Neuronal stem cell (in vitro differentiated cells): Measurements from ENCODE around the gene KDM4C.

Experiments used
- DNase-seq: peaks from one replicate; pipeline ENCODE4 v3.0.0-alpha.2; 2013; ENCODE audit warnings: low spot score
- H2AFZ ChIP-seq: one replicate; pipeline ENCODE4 v1.6.1; 2013; ENCODE audit warnings: mild to moderate bottlenecking, low read length, inconsistent platforms
- H2AK5ac ChIP-seq: 2 replicates; pipeline ENCODE4 v1.6.1; 2013; ENCODE audit warnings: low read depth, mild to moderate bottlenecking, inconsistent platforms, low read length, moderate library complexity, mixed read lengths
- H2BK120ac ChIP-seq: 2 replicates; pipeline ENCODE4 v1.6.1; 2013; ENCODE audit warnings: low read depth, mild to moderate bottlenecking, inconsistent platforms, low read length, moderate library complexity, mixed read lengths
- H2BK12ac ChIP-seq: one replicate; pipeline ENCODE4 v1.6.1; 2013; ENCODE audit warnings: low read length, inconsistent platforms
- H2BK15ac ChIP-seq: 2 replicates; pipeline ENCODE4 v1.6.1; 2013; ENCODE audit warnings: mild to moderate bottlenecking, low read length, inconsistent platforms, mixed read lengths
- H2BK5ac ChIP-seq: one replicate; pipeline ENCODE4 v1.6.1; 2013; ENCODE audit warnings: inconsistent platforms, mild to moderate bottlenecking, low read length, moderate library complexity
- H3K14ac ChIP-seq: one replicate; pipeline ENCODE4 v1.6.1; 2013; ENCODE audit warnings: low read length, inconsistent platforms
- H3K18ac ChIP-seq: 2 replicates; pipeline ENCODE4 v1.6.1; 2013; ENCODE audit warnings: low read length, inconsistent platforms
- H3K23ac ChIP-seq: 2 replicates; pipeline ENCODE4 v1.6.1; 2013; ENCODE audit warnings: low read depth, mild to moderate bottlenecking, mixed read lengths, low read length, inconsistent platforms; ENCODE audit not compliant: poor library complexity
- H3K27ac ChIP-seq: replicated peaks from 3 replicates; pipeline ENCODE4 v1.5.1; 2013; ENCODE audit warnings: low read length, inconsistent platforms
- H3K27me3 ChIP-seq, 3 experiments: 2 replicates each; pipeline ENCODE4 v1.6.1; 2013; ENCODE audit warnings: low read length in 3 of 3, mild to moderate bottlenecking in 2 of 3, inconsistent platforms in 1 of 3, low read depth in 1 of 3, mixed read lengths in 1 of 3, moderate library complexity in 1 of 3; ENCODE audit not compliant: control insufficient read depth in 3 of 3, insufficient read depth in 3 of 3
- H3K36me3 ChIP-seq, 2 donors: replicated peaks in 1 of 2; 2 replicates each; pipeline ENCODE4 v1.6.1; 2013; ENCODE audit warnings: low read length in 2 of 2; ENCODE audit not compliant: control insufficient read depth in 2 of 2, insufficient read depth in 2 of 2
- H3K4ac ChIP-seq: 2 replicates; pipeline ENCODE4 v1.6.1; 2013; ENCODE audit warnings: inconsistent platforms, mild to moderate bottlenecking, low read length, moderate library complexity
- H3K4me1 ChIP-seq, 2 donors: 1 replicate in 1 of 2; 2 replicates in 1 of 2; pipeline ENCODE4 v1.6.1; 2013; ENCODE audit warnings: low read length in 2 of 2, low read depth in 1 of 2; ENCODE audit not compliant: control insufficient read depth in 2 of 2, insufficient read depth in 1 of 2
- H3K4me2 ChIP-seq: one replicate; pipeline ENCODE4 v1.6.1; 2013; ENCODE audit warnings: mild to moderate bottlenecking, low read length, inconsistent platforms; ENCODE audit not compliant: insufficient read depth, poor library complexity, severe bottlenecking
- H3K4me3 ChIP-seq, 2 donors: 2 replicates each; pipeline ENCODE4 v1.5.1; 2013; ENCODE audit warnings: low read length in 2 of 2, mild to moderate bottlenecking in 2 of 2, inconsistent platforms in 1 of 2, moderate library complexity in 1 of 2
- H3K79me1 ChIP-seq: one replicate; pipeline ENCODE4 v1.6.1; 2013; ENCODE audit warnings: low read depth, mild to moderate bottlenecking, inconsistent platforms, low read length, moderate library complexity
- H3K9ac ChIP-seq: one replicate; pipeline ENCODE4 v1.6.1; 2013; ENCODE audit warnings: mild to moderate bottlenecking, low read depth, low read length, inconsistent platforms; ENCODE audit not compliant: poor library complexity
- H3K9me3 ChIP-seq, 2 donors: replicated peaks in 1 of 2; 2 replicates each; pipeline versions ENCODE3 to v1.6.1; 2013; ENCODE audit warnings: low read length in 2 of 2, mild to moderate bottlenecking in 2 of 2, inconsistent platforms in 1 of 2, low read depth in 1 of 2, mixed read lengths in 1 of 2, moderate library complexity in 1 of 2; ENCODE audit not compliant: control insufficient read depth in 2 of 2, insufficient read depth in 1 of 2
- H4K8ac ChIP-seq: one replicate; pipeline ENCODE4 v1.6.1; 2013; ENCODE audit warnings: low read depth, mild to moderate bottlenecking, inconsistent platforms, low read length, moderate library complexity
- H4K91ac ChIP-seq: one replicate; pipeline ENCODE4 v1.6.1; 2013; ENCODE audit warnings: low read length, low read depth, mild to moderate bottlenecking, inconsistent platforms; ENCODE audit not compliant: poor library complexity
- WGBS, 2 donors: extraction: QIAGEN DNeasy Blood & Tissue Kit; methylation state at CpG; one replicate each; pipeline ENCODE4 v1.1.7; 2013; ENCODE audit warnings: missing lambda C conversion rate in 2 of 2, mixed read lengths in 1 of 2; ENCODE audit not compliant: insufficient read length in 2 of 2, insufficient replicate concordance in 1 of 2; ENCODE audit errors: extremely low coverage in 2 of 2; 5-methylcytosine and 5-hydroxymethylcytosine counted together

The KDM4C gene

GRCh38 chr9:7121664-7122063, 363.9 kb downstream of the KDM4C start:
- Histone ChIP-seq H3K14ac (no peak overlapping the region), H3K27ac (no peak overlapping the region), H3K9ac (no peak overlapping the region), H2AK5ac (no peak overlapping the region), H3K4me1 (no peaks in the 10 kb centered on the region), H2AFZ (no peak overlapping the region), H3K4me3 (no peak overlapping the region), H3K4ac (no peak overlapping the region), H2BK5ac (no peak overlapping the region), H3K36me3 (no peaks in the 10 kb centered on the region), H3K18ac (no peak overlapping the region), H3K4me2 (no peak overlapping the region), H2BK15ac (no peak overlapping the region), H3K79me1 (no peaks in the 10 kb centered on the region), H3K27me3 (no peaks in the 10 kb centered on the region), H2BK120ac (no peak overlapping the region), H3K23ac (no peak overlapping the region), H2BK12ac (no peak overlapping the region), H4K8ac (no peak overlapping the region), H4K91ac (no peak overlapping the region), H3K9me3 (no peaks in the 10 kb centered on the region)
- WGBS, 2 donors, result no CpG with 5 or more reads among the region's 1 CpG
- no peak for DNase-seq

- H3K4ac ChIP-seq, result no peak overlapping the region
- no peaks in the 10 kb centered on the region for H3K27me3 ChIP-seq
- no peaks in the 10 kb centered on the region for H3K4me1 ChIP-seq
- H3K4me2 ChIP-seq, result no peak overlapping the region
- H2BK12ac ChIP-seq, result no peak overlapping the region
- H3K23ac ChIP-seq, result no peak overlapping the region
- H3K14ac ChIP-seq, result no peak overlapping the region
- no peak overlapping the region for H4K8ac ChIP-seq
- H2AFZ ChIP-seq, result no peak overlapping the region
- H3K9me3 ChIP-seq, result no peaks in the 10 kb centered on the region
- no peaks in the 10 kb centered on the region for H3K36me3 ChIP-seq
- H2BK5ac ChIP-seq, result no peak overlapping the region
- no peak overlapping the region for H3K9ac ChIP-seq
- H4K91ac ChIP-seq, result no peak overlapping the region
- H2AK5ac ChIP-seq, result no peak overlapping the region
- H3K18ac ChIP-seq, result no peak overlapping the region
- DNase-seq, result no peak
- no peak overlapping the region for H2BK120ac ChIP-seq
- H3K4me3 ChIP-seq, result no peak overlapping the region
- no CpG with 5 or more reads among the region's 4 CpGs for WGBS, 2 donors
- H3K79me1 ChIP-seq, result no peaks in the 10 kb centered on the region
- no peak overlapping the region for H3K27ac ChIP-seq
- H2BK15ac ChIP-seq, result no peak overlapping the region
Measured at GRCh38 chr9:7123743-7124142, 366.0 kb downstream of the KDM4C start.

DNA sequence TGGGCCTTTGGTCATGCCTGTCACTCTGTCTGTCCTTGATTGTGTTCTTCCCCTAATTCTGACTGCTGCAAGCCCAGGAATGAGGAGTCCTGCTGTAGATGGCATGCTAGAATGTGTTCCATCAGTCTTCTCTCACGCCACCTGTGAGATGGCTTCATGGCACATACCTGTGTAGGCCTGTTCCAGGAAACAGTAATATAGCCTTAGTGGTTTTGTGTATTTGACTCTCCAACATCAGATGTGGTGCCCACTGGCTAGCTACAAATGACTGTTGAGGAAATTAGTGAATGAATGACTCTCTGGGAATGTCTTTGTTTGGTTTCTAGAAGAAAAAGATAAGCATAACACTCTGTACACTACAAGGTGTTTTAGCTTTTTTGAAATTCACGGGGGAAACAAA, 367.5 kb downstream of the KDM4C start:
- Histone ChIP-seq H3K27ac (no peak overlapping the region), H3K27me3 (no peaks in the 10 kb centered on the region)
- WGBS, 2 donors, result no CpG with 5 or more reads among the region's 2 CpGs

GRCh38 chr9:7129391-7129790, 371.6 kb downstream of the KDM4C start:
- no peak overlapping the region for H2AFZ ChIP-seq
- no peak overlapping the region for H2BK15ac ChIP-seq
- H4K91ac ChIP-seq, result no peak overlapping the region
- DNase-seq, result no peak
- no CpG with 5 or more reads among the region's 2 CpGs for WGBS, 2 donors
- H3K4me3 ChIP-seq, result no peak overlapping the region
- no peak overlapping the region for H3K23ac ChIP-seq
- H3K4me1 ChIP-seq, result peaks cover 0 to 2% of the 10 kb centered on the region in 2 donors
- H3K4ac ChIP-seq, result no peak overlapping the region
- no peak overlapping the region for H3K14ac ChIP-seq
- H2BK120ac ChIP-seq, result no peak overlapping the region
- H2BK12ac ChIP-seq, result no peak overlapping the region
- H4K8ac ChIP-seq, result no peak overlapping the region
- H3K79me1 ChIP-seq, result no peaks in the 10 kb centered on the region
- H2BK5ac ChIP-seq, result no peak overlapping the region
- no peak overlapping the region for H3K18ac ChIP-seq
- H2AK5ac ChIP-seq, result no peak overlapping the region
- no peak overlapping the region for H3K9ac ChIP-seq
- no peaks in the 10 kb centered on the region for H3K27me3 ChIP-seq
- no peak overlapping the region for H3K27ac ChIP-seq
- no peaks in the 10 kb centered on the region for H3K36me3 ChIP-seq
- no peaks in the 10 kb centered on the region for H3K9me3 ChIP-seq
- H3K4me2 ChIP-seq, result no peak overlapping the region

More for the DNA sequence above, 367.5 kb downstream of the KDM4C start:
- H2BK120ac ChIP-seq, result no peak overlapping the region
- no peak overlapping the region for H3K23ac ChIP-seq
- no peaks in the 10 kb centered on the region for H3K36me3 ChIP-seq
- peak overlapping the region; percentile 17 for H2BK12ac ChIP-seq
- no peak for DNase-seq
- no peaks in the 10 kb centered on the region for H3K9me3 ChIP-seq
- no peak overlapping the region for H2BK5ac ChIP-seq
- H4K91ac ChIP-seq, result no peak overlapping the region
- H3K4ac ChIP-seq, result no peak overlapping the region
- no peak overlapping the region for H2BK15ac ChIP-seq
- H3K14ac ChIP-seq, result no peak overlapping the region
- H3K4me2 ChIP-seq, result no peak overlapping the region
- H2AFZ ChIP-seq, result no peak overlapping the region
- H3K18ac ChIP-seq, result no peak overlapping the region
- no peak overlapping the region for H4K8ac ChIP-seq
- no peaks in the 10 kb centered on the region for H3K79me1 ChIP-seq
- peaks cover 0 to 2% of the 10 kb centered on the region in 2 donors for H3K4me1 ChIP-seq
- no peak overlapping the region for H3K9ac ChIP-seq
- H3K4me3 ChIP-seq, result no peak overlapping the region
- no peak overlapping the region for H2AK5ac ChIP-seq
